ENCODE data around the gene PPIE.
A peak's percentile ranks its signal among the peaks of the same experiment; 100 is the strongest.
"Not testable (repeated sequence)": the region's sequence is repeated elsewhere in the genome, so short reads cannot be mapped to it uniquely, and the experiment has no call there.

Gene PPIE

DNA sequence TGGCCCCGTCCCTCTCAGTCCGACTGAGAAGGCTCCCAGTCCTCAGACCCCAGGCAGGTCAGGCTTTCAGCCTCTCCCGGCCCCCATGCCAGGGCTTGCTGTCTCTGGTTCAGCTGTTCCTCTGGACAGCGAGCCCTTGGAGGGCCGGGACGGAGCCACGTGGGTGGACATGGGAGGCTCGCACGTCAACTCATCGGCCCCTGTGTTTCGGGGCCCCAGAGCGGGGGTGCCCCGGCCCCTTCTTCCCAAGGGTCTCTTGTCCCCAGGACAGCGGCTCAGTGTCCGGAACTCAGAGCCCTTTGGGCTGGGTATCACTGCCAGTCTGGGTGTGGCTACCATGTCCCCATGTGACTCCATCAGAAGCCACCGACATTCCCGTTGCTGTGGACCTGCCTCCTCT is 39.2 kb downstream of the PPIE start:
- DNase-seq (ENCODE audit: low read depth), result not testable (repeated sequence)

DNA sequence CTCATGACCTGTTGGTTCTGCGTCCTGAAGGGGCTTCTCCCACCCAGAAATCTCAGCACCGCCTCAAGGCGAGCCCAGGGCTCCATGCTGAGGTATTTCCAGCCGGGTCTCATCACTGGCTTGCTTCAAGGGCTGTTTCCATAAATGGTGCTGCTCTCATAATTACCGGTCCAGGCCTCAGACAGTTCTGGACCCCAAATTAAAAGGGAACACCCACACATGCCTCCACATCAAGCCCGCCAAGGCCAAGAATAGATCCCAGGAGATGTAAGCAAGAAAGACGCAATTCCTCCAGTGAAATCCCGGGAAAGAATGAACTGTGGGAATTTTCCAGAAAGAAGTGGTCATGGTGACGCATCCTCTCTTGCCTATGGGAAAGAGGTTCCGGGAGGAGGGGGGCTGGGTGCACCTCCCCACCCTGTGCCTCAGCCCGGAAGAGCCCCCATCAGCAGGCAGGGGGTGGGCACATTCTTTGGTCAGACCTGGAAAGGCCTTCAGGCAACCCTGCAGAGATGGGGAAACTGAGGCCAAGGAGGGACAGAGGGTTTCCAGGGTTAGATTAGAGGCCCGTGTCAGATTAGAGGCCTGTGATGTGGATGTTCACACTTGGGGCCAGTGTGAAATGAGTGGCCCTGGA is 39.9 kb downstream of the PPIE start:
- DNase-seq (ENCODE audit: low read depth), result not testable (repeated sequence)

DNA sequence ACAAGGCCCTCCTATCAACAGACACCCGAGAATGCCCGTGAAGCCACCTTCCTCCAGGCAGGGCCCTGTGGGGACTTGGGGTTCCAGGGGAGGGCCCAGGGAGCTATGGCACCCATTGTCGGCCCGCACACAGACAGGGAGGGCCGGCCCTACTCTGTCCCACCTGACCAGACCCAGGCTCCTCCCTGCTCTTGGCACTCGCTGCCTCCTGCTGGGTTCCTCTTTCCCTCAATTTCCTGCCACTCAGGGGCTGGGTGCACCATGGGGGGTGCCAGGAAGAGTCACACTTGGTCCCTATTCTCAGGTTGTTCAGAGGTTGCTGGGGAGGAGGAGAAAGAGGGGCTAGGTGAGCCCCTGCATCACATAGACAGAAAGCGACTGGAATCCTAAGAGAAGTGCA is 40.5 kb downstream of the PPIE start:
- no peak for DNase-seq (ENCODE audit: low read depth)

- DNase-seq (ENCODE audit: low read depth), result no peak
These were observed 41.1 kb downstream of the PPIE start for GRCh38 chr1:39779821-39780220.

DNA sequence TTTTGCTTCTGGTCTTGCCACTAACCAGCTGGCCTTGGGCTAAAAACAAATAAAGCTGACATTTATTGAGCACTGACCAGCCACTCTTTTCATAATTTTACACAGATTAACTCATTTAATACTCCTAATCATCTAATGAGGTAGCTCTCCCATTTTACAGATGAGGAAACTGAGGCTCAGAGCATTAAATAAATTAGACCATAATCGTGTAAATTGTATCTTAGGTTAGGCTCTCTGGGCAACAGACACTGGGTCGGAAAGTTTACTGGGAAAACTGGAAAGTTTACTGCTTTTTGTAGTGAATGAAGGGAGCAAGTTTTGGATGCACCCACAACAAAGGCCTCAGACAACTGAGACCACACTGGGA is 42.6 kb downstream of the PPIE start:
- no peak for DNase-seq (ENCODE audit: low read depth)

GRCh38 chr1:39782103-39782502 is 43.4 kb downstream of the PPIE start:
- DNase-seq (ENCODE audit: low read depth), result no peak

DNA sequence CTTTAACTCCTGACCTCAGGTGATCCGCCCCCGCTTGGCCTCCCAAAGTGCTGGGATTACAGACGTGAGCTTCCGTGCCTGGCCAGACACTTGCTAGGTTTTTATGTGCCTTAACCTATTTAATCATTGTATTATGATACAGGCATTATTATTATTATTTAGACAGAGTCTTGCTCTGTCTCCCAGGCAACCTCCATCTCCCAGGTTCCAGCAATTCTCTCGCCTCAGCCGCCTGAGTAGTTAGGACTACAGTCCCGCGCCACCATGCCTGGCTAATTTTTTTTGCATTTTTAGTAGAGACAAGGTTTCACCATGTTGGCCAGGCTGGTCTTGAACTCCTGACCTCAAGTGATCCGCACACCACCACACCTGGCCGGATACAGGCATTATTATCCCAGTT is 44.0 kb downstream of the PPIE start:
- not testable (repeated sequence) for DNase-seq (ENCODE audit: low read depth)

DNA sequence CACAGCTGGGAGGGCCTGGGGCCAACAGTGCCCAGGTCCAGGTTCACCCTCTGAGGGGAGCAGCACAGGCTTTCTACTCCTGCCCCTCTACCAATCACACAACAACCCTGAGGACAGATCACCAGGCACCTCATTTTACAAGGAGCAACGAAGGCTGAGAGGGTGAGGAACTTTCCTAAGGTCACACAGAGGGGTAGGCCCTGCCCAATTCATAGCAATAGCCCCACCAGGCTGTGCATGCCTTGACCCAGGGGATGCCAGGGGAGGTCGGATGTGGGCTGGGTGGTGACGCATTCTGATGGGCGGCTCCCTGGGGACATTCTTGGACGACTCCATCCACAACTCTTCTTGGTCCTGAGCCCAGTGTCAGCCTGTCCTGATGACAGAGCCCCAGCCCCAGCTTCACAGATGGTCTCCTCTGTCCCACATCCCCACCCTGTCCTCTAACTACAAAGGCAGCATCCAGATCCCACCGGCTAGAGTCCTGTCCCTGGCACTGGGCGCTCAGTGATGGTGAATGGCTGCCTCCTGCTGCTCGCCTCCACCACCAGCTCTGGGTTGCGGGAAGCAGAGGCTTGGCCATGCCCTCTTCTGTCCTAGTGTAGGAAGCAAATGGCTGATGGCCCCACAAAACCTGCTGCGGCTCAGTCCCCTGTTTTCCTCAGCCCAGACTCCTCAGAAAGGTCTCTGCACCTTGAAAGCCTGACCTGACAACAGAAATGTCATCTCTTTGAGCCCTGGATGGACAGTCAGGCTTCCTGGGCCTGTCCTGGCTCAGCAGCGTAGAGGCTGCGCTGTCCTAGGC is 47.8 kb downstream of the PPIE start:
- DNase-seq (ENCODE audit: low read depth), result not testable (repeated sequence)

DNA sequence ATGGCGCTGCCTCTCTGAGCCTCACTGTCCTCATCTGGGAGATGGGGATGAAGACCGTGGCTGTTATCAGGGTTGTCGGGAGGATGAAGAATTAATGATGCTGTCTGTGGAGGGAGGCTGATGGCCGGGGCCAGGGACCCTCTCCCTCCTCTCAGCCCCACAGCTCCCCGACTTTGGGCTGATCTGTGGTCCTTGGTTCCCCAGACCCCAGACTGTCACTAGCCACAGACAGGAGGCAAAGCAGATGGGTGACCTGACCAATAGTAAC is 48.4 kb downstream of the PPIE start:
- DNase-seq (ENCODE audit: low read depth), result not testable (repeated sequence)

DNA sequence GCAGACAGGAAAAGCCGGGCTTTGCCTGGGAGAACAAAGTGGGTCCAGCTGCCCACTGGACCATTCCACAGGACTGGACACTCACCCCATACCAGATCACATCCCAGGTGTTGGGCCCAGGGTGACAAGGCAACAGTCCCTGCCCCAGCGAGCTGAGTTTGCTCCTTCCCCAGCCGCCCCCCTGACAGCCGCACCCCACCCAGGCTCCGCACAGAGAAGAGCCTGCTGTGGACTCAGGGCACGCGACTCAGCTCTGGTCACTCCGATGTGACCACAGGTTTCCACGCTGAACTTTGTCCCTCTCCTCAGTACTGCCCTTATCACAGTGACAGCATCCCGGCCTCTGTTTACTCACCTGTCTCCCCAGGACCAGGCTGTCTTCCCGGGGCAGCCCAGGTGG is 48.8 kb downstream of the PPIE start:
- DNase-seq (ENCODE audit: low read depth), result no peak

DNA sequence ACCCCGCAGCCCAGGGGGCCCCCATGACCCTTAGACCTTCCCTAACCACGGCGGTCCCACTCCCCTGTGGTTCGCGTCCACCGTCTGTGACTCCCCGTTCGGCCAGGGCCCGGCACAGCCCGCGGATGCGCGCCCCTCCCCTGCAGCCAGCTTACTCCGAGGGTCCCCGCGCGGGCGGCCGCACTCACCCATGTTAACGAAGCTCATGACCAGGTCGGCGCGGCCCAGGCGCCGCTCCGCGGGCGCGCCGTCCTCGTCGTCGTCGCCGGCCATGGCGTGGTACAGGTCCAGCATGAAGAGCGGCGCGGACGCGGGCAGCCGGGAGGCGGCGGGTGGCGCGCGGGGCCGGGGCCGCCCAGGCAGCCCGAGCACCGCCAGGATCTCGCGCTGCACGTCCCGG is 49.3 kb downstream of the PPIE start:
- not testable (repeated sequence) for DNase-seq (ENCODE audit: low read depth)

DNA sequence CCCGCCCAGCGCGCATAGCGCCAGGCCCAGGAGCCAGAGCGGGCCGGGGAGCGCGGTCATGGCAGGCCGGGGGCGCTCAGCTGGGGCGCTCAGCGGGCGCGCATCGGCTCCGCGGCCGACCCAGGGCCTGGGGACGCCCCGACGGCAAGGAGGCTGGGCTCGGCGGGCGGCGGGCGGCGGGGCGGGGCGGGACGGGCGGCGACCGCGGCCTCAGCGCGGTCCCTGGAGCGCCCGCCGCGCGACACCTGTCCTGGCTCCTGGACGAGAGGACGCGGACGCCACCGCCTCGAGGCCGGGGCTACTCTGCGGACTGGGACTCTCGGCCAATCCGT is 49.7 kb downstream of the PPIE start:
- no peak for DNase-seq (ENCODE audit: low read depth)

- DNase-seq (ENCODE audit: low read depth), result peak; percentile 38
These were observed 50.3 kb downstream of the PPIE start, which contains the start of gene BMP8B for GRCh38 chr1:39788758-39789570. TSS of gene BMP8B (minus strand) at chr1:39788865. CDS start at chr1:39788485, 380 bp downstream.

- DNase-seq (ENCODE audit: low read depth), result no peak
These were observed 51.0 kb downstream of the PPIE start for GRCh38 chr1:39789571-39790110.

- no peak for DNase-seq (ENCODE audit: low read depth)
These were observed 53.2 kb downstream of the PPIE start for GRCh38 chr1:39791838-39792237.

- DNase-seq (ENCODE audit: low read depth), result no peak
These were observed 57.0 kb downstream of the PPIE start for GRCh38 chr1:39795651-39796050.

DNA sequence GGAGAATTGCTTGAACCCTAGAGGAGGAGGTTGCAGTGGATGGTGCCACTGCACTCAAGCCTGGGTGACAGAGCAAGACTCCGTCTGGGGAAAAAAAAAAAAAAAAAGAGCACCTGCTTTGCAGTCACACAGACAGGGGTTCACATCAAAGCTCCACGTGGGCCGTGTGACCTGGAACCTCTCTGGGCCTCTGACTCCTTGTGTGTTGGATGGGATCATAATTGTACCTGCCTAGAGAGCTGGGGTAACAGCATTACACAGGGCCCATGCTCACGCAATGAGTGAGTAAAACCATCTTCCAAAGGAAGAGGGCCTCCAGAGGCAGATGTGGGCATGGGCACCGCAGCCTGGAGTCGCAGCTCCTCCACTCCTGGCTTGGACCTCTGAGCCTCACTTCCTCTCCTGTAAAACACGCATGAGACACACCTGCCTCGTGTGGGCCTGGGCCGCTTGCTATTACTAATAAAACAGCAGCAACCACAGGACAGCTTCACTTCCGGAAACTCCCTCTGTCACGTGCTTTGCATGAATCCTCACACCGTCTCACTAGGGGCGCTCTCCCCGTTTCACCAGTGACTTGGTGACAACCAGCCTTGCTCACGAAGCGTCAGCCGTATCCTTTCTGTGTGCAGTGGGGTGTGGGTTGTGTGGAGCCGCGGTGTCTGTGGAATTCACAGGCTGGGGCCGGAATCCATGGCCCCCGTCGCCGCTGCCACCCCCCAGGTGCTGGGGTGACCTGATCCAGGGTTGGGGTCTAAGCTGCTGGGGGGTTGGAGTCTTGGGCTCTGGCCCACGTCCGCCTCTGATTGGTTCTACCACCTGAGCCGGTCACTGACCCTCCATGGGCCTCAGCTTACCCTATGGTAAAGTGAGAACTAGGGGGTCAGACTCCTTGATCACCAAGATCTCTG is 60.4 kb downstream of the PPIE start:
- peak; percentile 81 for DNase-seq (ENCODE audit: low read depth)

DNA sequence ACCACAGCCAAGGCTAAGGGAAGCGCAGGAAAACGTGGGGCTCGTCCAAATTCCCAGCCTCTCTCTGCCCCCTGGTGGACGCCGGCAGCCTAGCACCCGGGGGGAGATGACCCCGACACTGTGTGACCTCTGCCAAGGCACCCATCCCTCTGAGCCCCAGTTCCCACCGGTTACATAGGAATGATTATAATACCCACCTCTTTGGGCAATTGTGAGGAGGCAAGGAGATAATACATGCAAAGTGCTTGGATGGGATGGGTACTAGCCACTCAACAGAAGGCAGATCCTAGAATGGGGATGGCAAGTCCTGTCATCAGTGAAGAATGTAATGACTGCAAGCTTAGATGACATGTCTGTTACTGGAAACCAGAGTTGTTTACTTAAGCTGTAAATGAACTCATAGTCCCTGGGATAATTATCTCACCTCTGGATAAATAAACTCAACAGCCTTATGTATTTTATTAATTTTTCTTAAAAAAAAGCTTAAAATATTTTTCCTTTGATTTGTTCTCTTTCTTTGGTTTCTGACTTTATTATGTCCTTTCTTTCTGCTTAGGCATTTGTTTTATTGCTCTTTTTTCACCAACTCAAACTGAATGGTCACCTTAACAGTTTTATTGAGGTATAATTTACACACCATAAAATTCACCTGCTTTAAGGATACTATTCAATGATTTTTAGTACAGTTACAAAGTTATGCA is 61.2 kb downstream of the PPIE start:
- peak; percentile 54 for DNase-seq (ENCODE audit: low read depth)

GRCh38 chr1:39800471-39800835 is 61.8 kb downstream of the PPIE start:
- no peak for DNase-seq (ENCODE audit: low read depth)

DNA sequence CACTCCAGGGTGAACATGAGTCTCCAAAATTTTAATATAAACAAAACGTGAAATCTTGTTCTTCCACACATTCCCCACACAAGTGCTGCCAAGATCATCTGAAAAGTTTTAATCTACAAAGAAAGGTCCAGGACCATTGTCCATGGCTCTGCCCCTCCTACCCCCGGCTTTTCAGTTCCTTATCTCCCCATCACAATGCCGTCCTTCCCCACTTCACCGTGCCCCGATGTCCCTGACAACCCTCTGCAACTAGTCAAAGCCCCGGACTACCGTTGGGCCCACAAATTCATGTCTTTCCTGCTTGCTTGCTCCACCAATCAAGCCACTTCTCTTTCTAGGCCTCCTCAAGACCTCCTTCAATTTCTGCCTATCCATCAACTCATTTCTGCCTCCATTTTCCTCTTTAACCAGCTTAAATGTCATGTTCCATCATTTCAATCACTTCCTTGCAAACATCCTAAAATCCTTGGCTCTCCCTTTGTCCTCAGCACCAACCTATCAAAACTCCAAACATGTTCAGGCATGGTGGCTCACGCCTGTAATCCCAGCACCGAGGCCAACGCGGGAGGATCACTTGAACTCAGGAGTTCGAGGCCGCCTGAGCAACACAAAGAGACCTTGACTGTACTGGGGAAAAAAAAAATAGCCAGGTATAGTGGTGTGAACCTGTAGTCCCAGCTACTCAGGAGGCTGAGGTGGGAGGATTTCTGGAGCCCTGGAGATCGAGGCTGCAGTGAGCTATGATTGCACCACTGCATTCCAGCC is 64.0 kb downstream of the PPIE start:
- no peak for DNase-seq (ENCODE audit: low read depth)

- DNase-seq (ENCODE audit: low read depth), result no peak
These were observed 66.7 kb downstream of the PPIE start for GRCh38 chr1:39805385-39805784.
